Naive thymus-derived CD4-positive, alpha-beta T cell (primary cell): Measurements from ENCODE around the gene SGMS1. TPM values are rescaled to one million over a fixed set of nuclear protein-coding genes. Genes with fewer than 3 reads are reported as not detected.
A peak's percentile ranks its signal among the peaks of the same experiment; 100 is the strongest.

Experiments used
- ATAC-seq: fragments of 150-1000 bp; cut with Tn5 transposase; 2 replicates; pipeline ENCODE4 v1.10.0; 2021; ENCODE audit warnings: mild to moderate bottlenecking, moderate library complexity
- CTCF ChIA-PET: fragments of 350-600 bp; sonication (Branson Sonifier 250); formaldehyde crosslinking; loops from one replicate; lab custom pipeline; 2021; ENCODE audit warnings: antibody characterized with exemption; lab: Charles Lee
- POLR2A ChIA-PET: fragments of 350-600 bp; sonication (Branson Sonifier 250); formaldehyde crosslinking; loops from one replicate; lab custom pipeline; 2021; ENCODE audit warnings: antibody characterized with exemption, inconsistent platforms; lab: Charles Lee
- DNase-seq, 9 donors: peaks; one replicate each; pipeline versions ENCODE4 v3.0.0 to v3.0.0-alpha.2; 2020 to 2022; ENCODE audit warnings: mixed read lengths in 1 of 9
- H3K27ac ChIP-seq: one replicate; pipeline ENCODE4 v1.7.0; 2013; ENCODE audit warnings: mild to moderate bottlenecking, low read depth, low read length, moderate library complexity
- H3K27me3 ChIP-seq, 2 donors: one replicate each; pipeline ENCODE4 v1.7.0; 2013; ENCODE audit warnings: low read length in 2 of 2, mild to moderate bottlenecking in 2 of 2, moderate library complexity in 2 of 2; ENCODE audit not compliant: control insufficient read depth in 2 of 2, insufficient read depth in 2 of 2
- H3K36me3 ChIP-seq, 3 experiments: 1 replicate in 2 of 3; 2 replicates in 1 of 3; pipeline ENCODE4 v1.7.0; 2013; ENCODE audit warnings: low read length in 3 of 3, mild to moderate bottlenecking in 3 of 3, moderate library complexity in 1 of 3; ENCODE audit not compliant: insufficient read depth in 3 of 3, control insufficient read depth in 2 of 3
- H3K4me1 ChIP-seq, 2 donors: one replicate each; pipeline ENCODE4 v1.7.0; 2013; ENCODE audit warnings: low read length in 2 of 2, mild to moderate bottlenecking in 2 of 2, moderate library complexity in 1 of 2; ENCODE audit not compliant: control insufficient read depth in 2 of 2, insufficient read depth in 2 of 2
- H3K4me3 ChIP-seq: 2 replicates; pipeline ENCODE4 v1.7.0; 2013; ENCODE audit warnings: mild to moderate bottlenecking, low read length
- H3K9me3 ChIP-seq, 3 experiments: 1 replicate in 2 of 3; 2 replicates in 1 of 3; pipeline ENCODE4 v1.7.0; 2013; ENCODE audit warnings: low read length in 3 of 3; ENCODE audit not compliant: control insufficient read depth in 2 of 3
- H3K27ac Mint-ChIP-seq, 9 donors: one replicate each; pipeline ENCODE4 v1.8.0; 2020 to 2022; ENCODE audit warnings: mixed read lengths in 9 of 9, mild to moderate bottlenecking in 8 of 9, moderate library complexity in 5 of 9, inconsistent platforms in 2 of 9
- H3K27me3 Mint-ChIP-seq, 5 donors: one replicate each; pipeline ENCODE4 v1.8.0; 2021 to 2022; ENCODE audit warnings: mixed read lengths in 5 of 5, mild to moderate bottlenecking in 1 of 5
- H3K36me3 Mint-ChIP-seq, 5 donors: one replicate each; pipeline ENCODE4 v1.8.0; 2020 to 2022; ENCODE audit warnings: mixed read lengths in 5 of 5, mild to moderate bottlenecking in 3 of 5, inconsistent platforms in 1 of 5
- H3K4me1 Mint-ChIP-seq, 7 donors: one replicate each; pipeline ENCODE4 v1.8.0; 2020 to 2022; ENCODE audit warnings: mixed read lengths in 7 of 7, mild to moderate bottlenecking in 3 of 7, inconsistent platforms in 1 of 7
- H3K4me3 Mint-ChIP-seq, 10 donors: one replicate each; pipeline ENCODE4 v1.8.0; 2020 to 2022; ENCODE audit warnings: mild to moderate bottlenecking in 10 of 10, mixed read lengths in 10 of 10, moderate library complexity in 6 of 10, inconsistent platforms in 2 of 10
- H3K9me3 Mint-ChIP-seq, 11 donors: one replicate each; pipeline ENCODE4 v1.8.0; 2020 to 2022; ENCODE audit warnings: mixed read lengths in 11 of 11, mild to moderate bottlenecking in 4 of 11, inconsistent platforms in 1 of 11, moderate library complexity in 1 of 11
- intact Hi-C, 2 donors: fragments of 100-400 bp; cut with micrococcal nuclease; formaldehyde crosslinking; loops; one replicate each; pipeline ENCODE4 v1.15.1; 2023
- polyA plus RNA-seq, 2 donors: library from polyadenylated mRNA; unstranded; fragments of 300-500 nt; fragmentation: Illumina TruSeq; gene quantifications; one replicate each; pipeline ENCODE4 v1.2.3, GENCODE V29; 2021
- total RNA-seq, 6 experiments: library from RNA in 5 of 6; stranded (reverse) in 5 of 6; gene quantifications; 1 replicate in 5 of 6; 2 replicates in 1 of 6; pipeline ENCODE4 v1.2.3 and lab custom pipeline; 2021 to 2026

The SGMS1 gene
- total and polyA plus RNA-seq, 7 experiments from 2014 or later: 11.5 to 45.7 (median 29.4) TPM

GRCh38 chr10:50531388-50532077 is 92.2 kb downstream of the SGMS1 start:
- Mint-ChIP-seq H3K4me1 (peaks cover 3 to 46% (median 28%) of the 10 kb centered on the region in 7 donors), H3K27me3 (no peaks in the 10 kb centered on the region), H3K4me3 (no peak overlapping the region), H3K36me3 (peaks cover 0 to 13% (median 9%) of the 10 kb centered on the region in 5 donors), H3K9me3 (no peaks in the 10 kb centered on the region), H3K27ac (no peak overlapping the region)
- no peaks in the 10 kb centered on the region for H3K36me3 ChIP-seq
- intact Hi-C loops: no loop called here
- ATAC-seq (no peak), DNase-seq (no peak)
- H3K4me1 ChIP-seq: peaks cover 0 to 7% of the 10 kb centered on the region in 2 donors
- ChIA-PET CTCF (interaction anchor here (0.6 to 1.0 kb wide), 2 partner anchors 8 to 41 kb away, joined by 3 to 4 read pairs; no protein-coding TSS in a partner anchor), POLR2A (interaction anchor here (0.6 kb wide), 1 partner anchor 403 kb away, joined by 5 read pairs; no protein-coding TSS in a partner anchor)
- H3K9me3 ChIP-seq: no peaks in the 10 kb centered on the region
- H3K27ac ChIP-seq: no peak overlapping the region
- H3K27me3 ChIP-seq: no peaks in the 10 kb centered on the region
- H3K4me3 ChIP-seq: no peak overlapping the region

DNA sequence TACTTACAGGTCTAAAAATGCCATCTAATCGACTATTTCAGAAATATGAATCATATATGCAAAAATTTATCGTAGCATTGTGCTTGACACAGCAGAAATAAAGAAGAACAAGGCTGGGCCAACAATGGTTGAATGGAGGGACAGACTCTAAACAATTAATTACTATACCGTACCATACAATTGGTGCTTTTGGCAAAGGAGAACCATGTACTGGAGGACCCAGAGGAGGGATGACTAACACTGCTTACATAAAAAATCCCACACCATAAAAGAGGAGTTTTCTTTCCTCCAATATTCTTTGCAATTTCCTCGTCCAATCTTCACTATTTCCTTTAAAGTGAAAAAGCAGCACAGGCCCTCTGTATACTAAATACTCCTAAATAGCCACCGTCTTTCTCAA is 94.1 kb downstream of the SGMS1 start:
- H3K36me3 ChIP-seq: no peaks in the 10 kb centered on the region
- no peak for ATAC-seq
- CTCF ChIA-PET: no interaction called here

DNA sequence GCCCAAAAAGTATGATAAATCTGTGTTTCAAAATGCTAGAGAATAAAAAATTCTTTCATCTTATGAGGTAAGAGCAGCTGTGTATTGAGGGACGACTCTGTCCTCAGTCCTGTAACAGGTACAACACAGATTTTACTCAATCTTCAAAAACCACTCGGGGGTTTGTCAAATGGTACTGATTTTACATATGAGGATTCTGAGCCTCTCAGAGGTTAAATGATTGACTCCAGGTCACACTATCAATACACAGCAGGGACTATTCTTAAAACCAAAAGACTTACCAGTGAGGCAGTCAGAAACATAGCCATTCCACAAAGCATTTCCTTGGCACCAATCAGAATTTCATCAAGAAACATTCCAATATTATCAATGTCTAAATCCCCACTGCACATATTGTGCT is 95.5 kb downstream of the SGMS1 start:
- Mint-ChIP-seq H3K27me3 (no peaks in the 10 kb centered on the region), H3K4me3 (no peak overlapping the region), H3K9me3 (no peaks in the 10 kb centered on the region), H3K36me3 (peaks cover 0 to 25% (median 13%) of the 10 kb centered on the region in 5 donors), H3K27ac (peak overlapping the region in 3 of 9 donors; percentile 12 to 30 (median 18)), H3K4me1 (peaks cover 4 to 63% (median 48%) of the 10 kb centered on the region in 7 donors)
- H3K4me1 ChIP-seq: peaks cover 0 to 7% of the 10 kb centered on the region in 2 donors
- no peak for DNase-seq
- intact Hi-C loops: no loop called here
- H3K36me3 ChIP-seq: no peaks in the 10 kb centered on the region
- no peak for ATAC-seq
- ChIA-PET CTCF (no interaction called here), POLR2A (no interaction called here)
- H3K4me3 ChIP-seq: no peak overlapping the region
- H3K9me3 ChIP-seq: no peaks in the 10 kb centered on the region
- no peaks in the 10 kb centered on the region for H3K27me3 ChIP-seq
- H3K27ac ChIP-seq: no peak overlapping the region

More for the DNA sequence above, 94.1 kb downstream of the SGMS1 start:
- Histone ChIP-seq H3K9me3 (no peaks in the 10 kb centered on the region), H3K4me1 (peaks cover 0 to 7% of the 10 kb centered on the region in 2 donors), H3K4me3 (no peak overlapping the region), H3K27ac (no peak overlapping the region), H3K27me3 (no peaks in the 10 kb centered on the region)
- Mint-ChIP-seq H3K36me3 (peaks cover 0 to 25% (median 13%) of the 10 kb centered on the region in 5 donors), H3K4me3 (no peak overlapping the region), H3K27me3 (no peaks in the 10 kb centered on the region), H3K27ac (peak overlapping the region in 1 of 9 donors; percentile 9), H3K9me3 (no peaks in the 10 kb centered on the region), H3K4me1 (peaks cover 2 to 52% (median 38%) of the 10 kb centered on the region in 7 donors)
- intact Hi-C loops: no loop called here
- POLR2A ChIA-PET: no interaction called here
- no peak for DNase-seq

DNA sequence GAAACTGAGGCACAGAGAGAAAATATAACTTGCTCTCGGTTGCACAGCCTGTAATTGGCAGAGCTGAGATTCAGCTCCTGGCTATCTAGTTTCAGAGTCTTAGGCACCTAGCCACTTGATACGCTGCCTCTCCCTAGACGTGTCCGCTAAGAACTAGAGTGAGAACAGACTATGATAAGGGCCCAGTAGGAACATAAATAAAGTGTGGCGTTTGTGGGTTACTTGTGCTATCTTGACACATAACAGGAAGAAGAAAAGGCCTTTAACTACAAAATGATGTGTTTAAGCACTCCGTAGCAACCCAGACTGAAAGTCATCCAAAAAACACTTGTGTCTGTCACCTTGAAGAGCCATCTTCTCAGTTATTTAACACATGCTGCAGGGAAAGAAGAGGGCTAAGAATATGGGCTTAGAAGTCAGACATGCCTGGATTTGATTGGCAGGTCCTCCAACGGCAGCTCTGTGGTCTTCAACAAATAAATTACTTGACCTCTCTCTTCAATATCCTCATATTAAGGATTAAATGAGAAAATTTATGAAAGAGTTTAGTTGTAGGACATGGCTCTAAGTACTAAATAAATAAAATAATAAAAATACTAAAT is 96.2 kb downstream of the SGMS1 start:
- H3K27me3 Mint-ChIP-seq: no peaks in the 10 kb centered on the region
- POLR2A ChIA-PET: no interaction called here
- H3K27ac Mint-ChIP-seq: peak overlapping the region in 2 of 9 donors; percentile 32 to 71

GRCh38 chr10:50526185-50526584 is 97.6 kb downstream of the SGMS1 start:
- intact Hi-C loops: no loop called here
- H3K27me3 Mint-ChIP-seq: no peaks in the 10 kb centered on the region
- H3K4me1 Mint-ChIP-seq: peaks cover 10 to 74% (median 61%) of the 10 kb centered on the region in 7 donors
- peaks cover 0 to 30% (median 13%) of the 10 kb centered on the region in 5 donors for H3K36me3 Mint-ChIP-seq
- no peak overlapping the region for H3K4me3 Mint-ChIP-seq
- Histone ChIP-seq H3K9me3 (no peaks in the 10 kb centered on the region), H3K4me1 (peaks cover 0 to 7% of the 10 kb centered on the region in 2 donors), H3K27me3 (no peaks in the 10 kb centered on the region), H3K4me3 (no peak overlapping the region), H3K36me3 (no peaks in the 10 kb centered on the region), H3K27ac (no peak overlapping the region)
- DNase-seq (no peak), ATAC-seq (no peak)
- CTCF ChIA-PET: no interaction called here
- H3K9me3 Mint-ChIP-seq: no peaks in the 10 kb centered on the region
- no peak overlapping the region for H3K27ac Mint-ChIP-seq
- POLR2A ChIA-PET: no interaction called here

More for the DNA sequence above, 96.2 kb downstream of the SGMS1 start:
- H3K4me1 ChIP-seq: peaks cover 0 to 7% of the 10 kb centered on the region in 2 donors
- Mint-ChIP-seq H3K4me3 (peak overlapping the region in 1 of 10 donors; percentile 39), H3K9me3 (no peaks in the 10 kb centered on the region), H3K4me1 (peaks cover 10 to 66% (median 53%) of the 10 kb centered on the region in 7 donors), H3K36me3 (peaks cover 0 to 25% (median 13%) of the 10 kb centered on the region in 5 donors)
- no peaks in the 10 kb centered on the region for H3K27me3 ChIP-seq
- no peak overlapping the region for H3K27ac ChIP-seq
- peak; percentile 79 for ATAC-seq
- H3K36me3 ChIP-seq: no peaks in the 10 kb centered on the region
- no peak for DNase-seq
- CTCF ChIA-PET: no interaction called here
- intact Hi-C loops: no loop called here
- no peak overlapping the region for H3K4me3 ChIP-seq
- no peaks in the 10 kb centered on the region for H3K9me3 ChIP-seq

DNA sequence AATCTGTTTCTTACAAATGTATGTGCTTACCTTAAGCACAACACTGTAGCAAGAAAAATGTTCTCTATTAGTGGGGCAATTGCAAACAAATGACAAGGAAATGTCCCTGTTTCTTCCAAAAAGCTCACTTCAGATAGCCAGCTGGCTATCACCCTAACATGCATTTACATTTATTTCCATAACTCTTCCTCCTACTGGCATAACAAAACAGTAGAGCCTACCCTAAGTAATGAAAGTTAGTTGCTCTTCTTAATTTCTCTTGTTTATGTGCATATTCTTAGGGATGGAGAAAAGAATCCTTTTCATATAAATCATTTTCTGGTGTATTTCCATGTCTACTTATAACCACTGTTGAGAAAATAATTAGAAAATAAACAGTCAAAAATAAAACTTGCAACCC is 100.4 kb downstream of the SGMS1 start:
- CTCF ChIA-PET: interaction anchor here (1.0 kb wide), 1 partner anchor 9 kb away, joined by 4 read pairs; no protein-coding TSS in a partner anchor
- H3K27me3 ChIP-seq: no peaks in the 10 kb centered on the region
- H3K27ac Mint-ChIP-seq: peak overlapping the region in 5 of 9 donors; percentile 2 to 90 (median 53)

More for the DNA sequence above, 100.4 kb downstream of the SGMS1 start:
- H3K4me3 Mint-ChIP-seq: peak overlapping the region in 3 of 10 donors; percentile 20 to 49 (median 40)
- no peak overlapping the region for H3K4me3 ChIP-seq
- H3K27me3 Mint-ChIP-seq: no peaks in the 10 kb centered on the region
- H3K36me3 ChIP-seq: peaks cover 0 to 10% (median 0%) of the 10 kb centered on the region in 3 experiments
- peaks cover 10 to 63% (median 57%) of the 10 kb centered on the region in 7 donors for H3K4me1 Mint-ChIP-seq
- peaks cover 0 to 40% (median 25%) of the 10 kb centered on the region in 5 donors for H3K36me3 Mint-ChIP-seq
- DNase-seq (no peak), ATAC-seq (no peak)
- H3K4me1 ChIP-seq: peaks cover 0 to 4% of the 10 kb centered on the region in 2 donors
- no peaks in the 10 kb centered on the region for H3K9me3 ChIP-seq
- H3K9me3 Mint-ChIP-seq: no peaks in the 10 kb centered on the region
- POLR2A ChIA-PET: no interaction called here
- H3K27ac ChIP-seq: no peak overlapping the region
- intact Hi-C loops: no loop called here
